GM10248 (cell line): ENCODE data around the gene ARPP21.

ENCODE experiments used
- CTCF ChIA-PET: fragments of 300-600 bp; sonication (Branson Sonifier 250); formaldehyde crosslinking; extraction: SDS; loops from one replicate; lab custom pipeline; 2021; ENCODE audit warnings: antibody characterized with exemption; lab: Yijun Ruan, JAX
- POLR2A ChIA-PET: fragments of 350-650 bp; sonication (Branson Sonifier 250); formaldehyde crosslinking; extraction: SDS; loops from one replicate; lab custom pipeline; 2020; ENCODE audit warnings: antibody characterized with exemption; lab: Yijun Ruan, JAX
- DNase-seq: peaks from one replicate; pipeline ENCODE4 v3.0.0; 2012; ENCODE audit errors: extremely low spot score
- TF ChIP-seq, protein P1 (sequence below): IDR thresholded peaks from 2 replicates; pipeline ENCODE4 v1.5.1; 2012; ENCODE audit warnings: mild to moderate bottlenecking, low read depth; ENCODE audit errors: extremely low read depth, missing control alignments, control extremely low read depth

ARPP21 gene

DNA sequence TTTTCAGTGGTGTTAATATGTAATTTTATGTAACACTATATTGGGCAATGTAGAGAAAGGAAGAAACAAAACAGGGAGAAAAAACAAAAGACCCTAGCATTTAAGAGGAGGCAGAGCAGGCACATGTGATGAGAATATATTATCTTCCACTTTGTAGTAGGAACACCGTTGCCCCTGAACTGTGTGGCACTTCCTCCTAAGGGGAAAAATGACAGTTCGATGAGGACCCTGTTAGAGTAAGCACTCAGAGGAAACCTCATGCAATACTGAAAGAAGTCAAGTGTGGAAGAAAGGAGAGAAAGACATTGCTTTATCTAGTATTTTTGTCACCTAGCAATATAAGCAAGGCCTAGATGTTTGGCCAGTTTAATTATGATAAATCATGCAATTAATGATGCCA, 32.2 kb downstream of the ARPP21 start:
- no peak for DNase-seq
- CTCF ChIA-PET = interaction anchor here (1.2 to 1.3 kb wide), 2 partner anchors 20 to 64 kb away, joined by 3 to 4 read pairs; no protein-coding TSS in a partner anchor
- POLR2A ChIA-PET = no interaction called here
- TF ChIP-seq, protein P1, sequence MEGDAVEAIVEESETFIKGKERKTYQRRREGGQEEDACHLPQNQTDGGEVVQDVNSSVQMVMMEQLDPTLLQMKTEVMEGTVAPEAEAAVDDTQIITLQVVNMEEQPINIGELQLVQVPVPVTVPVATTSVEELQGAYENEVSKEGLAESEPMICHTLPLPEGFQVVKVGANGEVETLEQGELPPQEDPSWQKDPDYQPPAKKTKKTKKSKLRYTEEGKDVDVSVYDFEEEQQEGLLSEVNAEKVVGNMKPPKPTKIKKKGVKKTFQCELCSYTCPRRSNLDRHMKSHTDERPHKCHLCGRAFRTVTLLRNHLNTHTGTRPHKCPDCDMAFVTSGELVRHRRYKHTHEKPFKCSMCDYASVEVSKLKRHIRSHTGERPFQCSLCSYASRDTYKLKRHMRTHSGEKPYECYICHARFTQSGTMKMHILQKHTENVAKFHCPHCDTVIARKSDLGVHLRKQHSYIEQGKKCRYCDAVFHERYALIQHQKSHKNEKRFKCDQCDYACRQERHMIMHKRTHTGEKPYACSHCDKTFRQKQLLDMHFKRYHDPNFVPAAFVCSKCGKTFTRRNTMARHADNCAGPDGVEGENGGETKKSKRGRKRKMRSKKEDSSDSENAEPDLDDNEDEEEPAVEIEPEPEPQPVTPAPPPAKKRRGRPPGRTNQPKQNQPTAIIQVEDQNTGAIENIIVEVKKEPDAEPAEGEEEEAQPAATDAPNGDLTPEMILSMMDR = no peak

DNA sequence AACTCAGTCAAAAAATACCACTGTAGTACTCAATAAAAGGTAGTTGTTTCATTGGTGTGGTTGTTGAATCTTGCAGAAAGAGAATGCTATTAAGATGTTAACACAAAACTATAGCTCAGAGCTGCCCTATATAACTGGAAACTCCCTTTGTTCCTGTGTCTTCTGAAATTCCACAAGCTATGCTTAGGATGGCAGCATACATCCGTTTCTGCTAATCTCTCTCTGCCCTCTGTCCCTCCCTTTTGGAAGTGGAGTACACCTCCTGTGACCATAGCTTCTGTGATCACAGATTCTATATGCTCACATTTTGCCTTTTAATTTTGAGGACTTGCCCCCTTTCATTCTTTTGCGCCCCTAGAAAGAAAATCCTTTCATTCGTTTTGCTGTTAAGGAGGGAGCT, 33.7 kb downstream of the ARPP21 start:
- ChIA-PET POLR2A (no interaction called here), CTCF (no interaction called here)
- TF ChIP-seq, protein P1 = no peak
- DNase-seq = no peak

DNA sequence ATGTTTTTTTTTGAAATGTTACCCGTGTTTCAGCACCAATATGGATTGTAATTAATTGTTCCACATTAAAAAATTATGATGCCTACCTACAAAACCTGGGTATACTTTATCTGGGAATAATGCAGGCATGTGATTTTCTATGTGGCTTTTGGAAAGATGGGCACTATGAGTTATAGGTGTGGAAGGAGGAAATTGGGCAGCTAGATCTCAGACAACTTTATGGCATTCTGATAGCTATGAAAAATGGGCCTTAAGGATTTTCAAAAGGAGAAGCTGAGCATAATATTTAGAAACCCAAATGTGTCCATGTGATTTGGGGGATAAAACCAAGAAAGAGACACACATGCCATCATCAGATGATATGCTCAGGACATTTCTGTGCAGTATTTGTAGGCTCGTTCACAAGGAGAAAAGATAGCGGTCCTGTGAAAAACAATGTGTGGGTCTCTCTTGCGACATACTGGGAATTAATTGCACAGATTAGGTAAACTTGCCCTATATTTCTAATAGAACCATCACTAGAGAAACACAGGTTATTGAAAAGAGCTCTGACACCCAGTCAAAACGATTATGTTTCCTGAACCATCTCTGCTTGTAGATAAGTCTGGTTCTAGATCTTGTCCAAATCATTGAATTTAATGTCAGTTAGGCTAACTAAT, 35.3 kb downstream of the ARPP21 start:
- POLR2A ChIA-PET = no interaction called here
- TF ChIP-seq, protein P1 = no peak
- no peak for DNase-seq
- CTCF ChIA-PET = no interaction called here

DNA sequence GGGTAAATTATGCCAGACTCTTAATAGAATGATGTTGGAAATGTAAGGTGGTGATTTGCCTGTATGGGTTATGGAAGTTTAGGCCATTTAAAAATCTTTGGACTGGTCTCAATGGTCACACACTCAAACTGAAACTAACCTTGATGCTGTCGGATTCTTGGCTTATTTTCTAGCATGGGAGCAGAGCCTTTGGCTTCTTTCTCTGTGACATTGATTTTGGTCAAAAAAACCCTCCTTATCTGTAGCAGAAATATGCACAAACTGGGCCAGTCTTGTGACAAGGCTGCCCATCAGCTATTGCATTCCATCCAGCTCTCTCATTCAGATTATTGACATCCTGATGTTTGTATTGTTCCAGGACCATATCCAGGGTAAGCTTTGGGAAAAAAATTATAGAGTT, 35.9 kb downstream of the ARPP21 start:
- TF ChIP-seq, protein P1 = no peak
- ChIA-PET POLR2A (no interaction called here), CTCF (no interaction called here)
- DNase-seq = no peak

DNA sequence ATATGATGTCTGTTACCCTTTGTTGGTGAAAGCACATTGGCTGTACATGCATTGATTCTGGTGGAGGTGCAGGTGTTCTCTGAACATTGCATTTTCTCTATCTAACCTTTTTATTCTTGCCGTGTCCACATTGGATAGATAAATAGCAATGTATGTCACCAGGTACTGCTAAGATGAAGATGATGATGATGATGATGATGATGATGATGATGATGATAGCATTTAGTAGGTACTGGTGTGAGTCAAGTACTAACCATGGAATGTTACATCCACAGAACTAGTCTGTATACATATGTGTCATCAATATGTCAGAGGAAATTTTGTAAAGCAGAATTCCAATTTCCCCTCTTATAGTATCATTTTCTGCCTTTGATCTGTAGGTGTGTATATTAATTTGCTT, 36.3 kb downstream of the ARPP21 start:
- TF ChIP-seq, protein P1 = no peak
- POLR2A ChIA-PET = no interaction called here
- CTCF ChIA-PET = no interaction called here

DNA sequence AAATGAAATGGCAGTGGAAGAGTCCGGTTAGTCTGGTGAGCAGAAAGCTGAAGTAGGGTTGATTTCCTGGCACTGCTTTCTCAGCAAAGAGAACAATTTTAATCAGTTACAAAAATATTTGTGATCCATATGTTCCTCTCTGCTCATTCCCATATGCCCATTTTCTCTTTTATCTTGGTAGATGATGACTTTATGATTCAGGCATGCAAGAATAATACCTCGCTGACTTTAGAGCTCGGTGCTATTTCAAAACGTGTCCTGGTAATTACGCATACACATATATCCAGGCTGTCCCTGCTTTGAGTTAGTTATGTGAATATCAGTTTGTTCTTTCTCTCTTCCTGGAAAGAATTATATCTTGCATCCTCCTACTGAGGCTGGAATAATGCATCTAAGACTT, 38.5 kb downstream of the ARPP21 start:
- CTCF ChIA-PET = no interaction called here
- POLR2A ChIA-PET = no interaction called here
- TF ChIP-seq, protein P1 = no peak
- DNase-seq = no peak

More for the DNA sequence above, 36.3 kb downstream of the ARPP21 start:
- DNase-seq = no peak
